HepG2 (cell line): ENCODE measurements around the gene TIMP3.

Experiments
- ARID2 ChIP-seq: sonication (generic); formaldehyde crosslinking; IDR thresholded peaks from 2 replicates; pipeline ENCODE4 v1.8.1; 2022; ENCODE audit warnings: mild to moderate bottlenecking, missing genetic modification reagents, borderline replicate concordance
- FOXK2 ChIP-seq: fragments of 450-650 bp; IDR thresholded peaks from 2 replicates; pipeline ENCODE4 v1.6.1; 2016
- MAF1 ChIP-seq: sonication (generic); formaldehyde crosslinking; IDR thresholded peaks from 2 replicates; pipeline ENCODE4 v1.5.0; 2020; ENCODE audit warnings: missing genetic modification reagents, borderline replicate concordance
- NR1H2 ChIP-seq: sonication (generic); formaldehyde crosslinking; IDR thresholded peaks from 2 replicates; pipeline ENCODE4 v1.8.1; 2022; ENCODE audit warnings: low read depth, missing genetic modification reagents, borderline replicate concordance
- ZNF75D ChIP-seq: sonication (generic); formaldehyde crosslinking; IDR thresholded peaks from 2 replicates; pipeline ENCODE4 v1.8.1; 2023; ENCODE audit warnings: missing genetic modification reagents, mild to moderate bottlenecking, borderline replicate concordance
- TF ChIP-seq, protein P1 (sequence below): sonication (generic); formaldehyde crosslinking; IDR thresholded peaks from 2 replicates; pipeline ENCODE4 v1.5.0; 2020; ENCODE audit warnings: mild to moderate bottlenecking, missing genetic modification reagents, moderate library complexity
- TF ChIP-seq, protein P2 (sequence below): sonication (generic); formaldehyde crosslinking; IDR thresholded peaks from 2 replicates; pipeline ENCODE4 v1.5.1; 2020; ENCODE audit warnings: missing genetic modification reagents, mild to moderate bottlenecking, borderline replicate concordance

DNA sequence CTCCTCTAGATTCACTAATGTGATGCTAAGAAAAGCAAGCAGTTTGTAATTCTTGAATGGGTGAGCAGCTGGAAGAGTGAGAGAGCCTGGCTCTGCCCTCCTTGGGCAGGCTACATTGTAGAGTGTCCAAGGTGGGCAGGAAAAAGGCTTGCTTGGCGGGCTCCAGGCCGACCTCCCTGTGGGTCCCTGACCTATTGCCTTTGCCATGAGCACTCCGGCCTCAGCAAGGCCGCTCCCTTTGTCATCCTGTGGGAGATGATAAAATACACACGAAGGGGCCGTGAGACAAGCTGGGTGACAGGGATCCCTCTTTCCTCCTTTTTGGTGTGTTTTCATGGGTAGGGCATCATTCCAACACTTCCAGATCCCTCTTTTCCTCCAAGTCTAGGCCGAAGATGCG lies 41.8 kb downstream of the TIMP3 start:
- TF ChIP-seq ARID2 (no peak), ZNF75D (CRISPR knock-in tag) (no peak), FOXK2 (no peak), NR1H2 (no peak), MAF1 (CRISPR knock-in tag) (no peak)
- TF ChIP-seq, protein P1, sequence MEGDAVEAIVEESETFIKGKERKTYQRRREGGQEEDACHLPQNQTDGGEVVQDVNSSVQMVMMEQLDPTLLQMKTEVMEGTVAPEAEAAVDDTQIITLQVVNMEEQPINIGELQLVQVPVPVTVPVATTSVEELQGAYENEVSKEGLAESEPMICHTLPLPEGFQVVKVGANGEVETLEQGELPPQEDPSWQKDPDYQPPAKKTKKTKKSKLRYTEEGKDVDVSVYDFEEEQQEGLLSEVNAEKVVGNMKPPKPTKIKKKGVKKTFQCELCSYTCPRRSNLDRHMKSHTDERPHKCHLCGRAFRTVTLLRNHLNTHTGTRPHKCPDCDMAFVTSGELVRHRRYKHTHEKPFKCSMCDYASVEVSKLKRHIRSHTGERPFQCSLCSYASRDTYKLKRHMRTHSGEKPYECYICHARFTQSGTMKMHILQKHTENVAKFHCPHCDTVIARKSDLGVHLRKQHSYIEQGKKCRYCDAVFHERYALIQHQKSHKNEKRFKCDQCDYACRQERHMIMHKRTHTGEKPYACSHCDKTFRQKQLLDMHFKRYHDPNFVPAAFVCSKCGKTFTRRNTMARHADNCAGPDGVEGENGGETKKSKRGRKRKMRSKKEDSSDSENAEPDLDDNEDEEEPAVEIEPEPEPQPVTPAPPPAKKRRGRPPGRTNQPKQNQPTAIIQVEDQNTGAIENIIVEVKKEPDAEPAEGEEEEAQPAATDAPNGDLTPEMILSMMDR (CRISPR knock-in tag): no peak
- TF ChIP-seq, protein P2, sequence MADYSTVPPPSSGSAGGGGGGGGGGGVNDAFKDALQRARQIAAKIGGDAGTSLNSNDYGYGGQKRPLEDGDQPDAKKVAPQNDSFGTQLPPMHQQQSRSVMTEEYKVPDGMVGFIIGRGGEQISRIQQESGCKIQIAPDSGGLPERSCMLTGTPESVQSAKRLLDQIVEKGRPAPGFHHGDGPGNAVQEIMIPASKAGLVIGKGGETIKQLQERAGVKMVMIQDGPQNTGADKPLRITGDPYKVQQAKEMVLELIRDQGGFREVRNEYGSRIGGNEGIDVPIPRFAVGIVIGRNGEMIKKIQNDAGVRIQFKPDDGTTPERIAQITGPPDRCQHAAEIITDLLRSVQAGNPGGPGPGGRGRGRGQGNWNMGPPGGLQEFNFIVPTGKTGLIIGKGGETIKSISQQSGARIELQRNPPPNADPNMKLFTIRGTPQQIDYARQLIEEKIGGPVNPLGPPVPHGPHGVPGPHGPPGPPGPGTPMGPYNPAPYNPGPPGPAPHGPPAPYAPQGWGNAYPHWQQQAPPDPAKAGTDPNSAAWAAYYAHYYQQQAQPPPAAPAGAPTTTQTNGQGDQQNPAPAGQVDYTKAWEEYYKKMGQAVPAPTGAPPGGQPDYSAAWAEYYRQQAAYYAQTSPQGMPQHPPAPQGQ: no peak
